Left ventricle myocardium inferior (tissue), 1 donor: ENCODE data around the gene CLASRP. TPM values are rescaled to one million over a fixed set of nuclear protein-coding genes. Genes with fewer than 3 reads are reported as not detected.

ENCODE experiments used
- DNase-seq: peaks from one replicate; pipeline ENCODE4 v3.0.0-alpha.2; 2020
- H3K27ac ChIP-seq: fragments of 200-600 bp; replicated peaks from 2 replicates; pipeline ENCODE4 v1.8.0; 2021
- H3K27me3 ChIP-seq: fragments of 200-600 bp; 2 replicates; pipeline ENCODE4 v1.8.0; 2021; ENCODE audit warnings: low read depth
- H3K36me3 ChIP-seq: fragments of 200-600 bp; 2 replicates; pipeline ENCODE4 v1.8.0; 2021
- H3K4me1 ChIP-seq: fragments of 200-600 bp; 2 replicates; pipeline ENCODE4 v1.8.0; 2021
- H3K4me3 ChIP-seq: fragments of 200-600 bp; 2 replicates; pipeline ENCODE4 v1.8.0; 2021; ENCODE audit warnings: mild to moderate bottlenecking, moderate library complexity
- H3K9me3 ChIP-seq: fragments of 200-600 bp; replicated peaks from 2 replicates; pipeline ENCODE4 v1.8.0; 2021
- CTCF ChIP-seq: fragments of 200-600 bp; IDR thresholded peaks from 2 replicates; pipeline ENCODE4 v1.8.0; 2021; ENCODE audit warnings: antibody characterized with exemption, mild to moderate bottlenecking, borderline replicate concordance
- intact Hi-C: fragments of 100-400 bp; cut with micrococcal nuclease; formaldehyde crosslinking; loops from one replicate; pipeline ENCODE4 v1.11.0; 2022
- total RNA-seq: library from RNA; stranded (reverse); fragmentation: NEBNext Ultra II Directional; extraction: Animal tissue kit (Norgen Biotek cat#: 25700); gene quantifications from one replicate; pipeline ENCODE4 v1.2.1, GENCODE V29; 2021
- donor health status: DM: no; HTN: yes; CAD: no; lungs with severe emphysema.

CLASRP gene
- total RNA-seq, 1 donor from 2014 or later = 31.3 TPM

GRCh38 chr19:45076851-45077730, 38.2 kb downstream of the CLASRP start:
- DNase-seq = no peak
- Histone ChIP-seq H3K36me3 (peaks cover 3% of the 10 kb centered on the region), H3K27ac (peak overlapping the region; percentile 51), H3K4me1 (peaks cover 50% of the 10 kb centered on the region), H3K4me3 (peak overlapping the region; percentile 66), H3K27me3 (no peaks in the 10 kb centered on the region), H3K9me3 (no peaks in the 10 kb centered on the region)
- no peak for TF ChIP-seq CTCF
- intact Hi-C loops = no loop called here

GRCh38 chr19:45078390-45079062, 39.7 kb downstream of the CLASRP start:
- TF ChIP-seq CTCF = no peak
- Histone ChIP-seq H3K27ac (peak overlapping the region; percentile 85), H3K4me3 (peak overlapping the region; percentile 96), H3K36me3 (peaks cover 5% of the 10 kb centered on the region), H3K9me3 (no peaks in the 10 kb centered on the region), H3K27me3 (no peaks in the 10 kb centered on the region), H3K4me1 (peaks cover 50% of the 10 kb centered on the region)
- DNase-seq = no peak
- intact Hi-C loops = no loop called here

- DNase-seq = peak; percentile 77
- no peaks in the 10 kb centered on the region for H3K9me3 ChIP-seq
- peak within 1 kb of the TSS; percentile 96 for H3K4me3 ChIP-seq
- intact Hi-C loops = no loop called here
- peak within 1 kb of the TSS; percentile 85 for H3K27ac ChIP-seq
- TF ChIP-seq CTCF = peak; percentile 36
- no peaks in the 10 kb centered on the region for H3K27me3 ChIP-seq
- peaks cover 5% of the 10 kb centered on the region for H3K36me3 ChIP-seq
- H3K4me1 ChIP-seq = peaks cover 50% of the 10 kb centered on the region
Measured at GRCh38 chr19:45079063-45079910, 40.4 kb downstream of the CLASRP start, which contains the start of gene GEMIN7. Gene GEMIN7 (plus strand): TSS chr19:45079260. CDS start chr19:45090115, 10,855 bp downstream.

- peaks cover 6% of the 10 kb centered on the region for H3K36me3 ChIP-seq
- intact Hi-C loops = no loop called here
- no peak for DNase-seq
- peaks cover 48% of the 10 kb centered on the region for H3K4me1 ChIP-seq
- H3K4me3 ChIP-seq = peak overlapping the region; percentile 96
- no peak overlapping the region for H3K27ac ChIP-seq
- H3K27me3 ChIP-seq = no peaks in the 10 kb centered on the region
- H3K9me3 ChIP-seq = no peaks in the 10 kb centered on the region
- TF ChIP-seq CTCF = no peak
Measured at GRCh38 chr19:45079911-45080370, 41.1 kb downstream of the CLASRP start.

- peaks cover 27% of the 10 kb centered on the region for H3K4me1 ChIP-seq
- no peak overlapping the region for H3K4me3 ChIP-seq
- H3K9me3 ChIP-seq = no peaks in the 10 kb centered on the region
- no peak overlapping the region for H3K27ac ChIP-seq
- no peaks in the 10 kb centered on the region for H3K27me3 ChIP-seq
- DNase-seq = no peak
- peaks cover 9% of the 10 kb centered on the region for H3K36me3 ChIP-seq
- intact Hi-C loops = no loop called here
- TF ChIP-seq CTCF = no peak
Measured at GRCh38 chr19:45082170-45082569, 43.3 kb downstream of the CLASRP start.
